GM12865 (cell line): ENCODE data around the gene POLE4.

Experiments used
- DNase-seq: peaks from one replicate; pipeline ENCODE4 v3.0.0; 2010; ENCODE audit warnings: low read depth
- H3K4me3 ChIP-seq: 2 replicates; pipeline ENCODE4 v1.5.1; 2011; ENCODE audit warnings: mild to moderate bottlenecking, low read depth, low read length, control low read depth
- TF ChIP-seq, protein P1 (sequence below): IDR thresholded peaks from 2 replicates; pipeline ENCODE4 v1.5.1; 2011; ENCODE audit warnings: low read length, control low read depth, low read depth, inconsistent platforms; ENCODE audit not compliant: insufficient read depth; ENCODE audit errors: missing control alignments

Gene POLE4, protein sequence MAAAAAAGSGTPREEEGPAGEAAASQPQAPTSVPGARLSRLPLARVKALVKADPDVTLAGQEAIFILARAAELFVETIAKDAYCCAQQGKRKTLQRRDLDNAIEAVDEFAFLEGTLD

DNA sequence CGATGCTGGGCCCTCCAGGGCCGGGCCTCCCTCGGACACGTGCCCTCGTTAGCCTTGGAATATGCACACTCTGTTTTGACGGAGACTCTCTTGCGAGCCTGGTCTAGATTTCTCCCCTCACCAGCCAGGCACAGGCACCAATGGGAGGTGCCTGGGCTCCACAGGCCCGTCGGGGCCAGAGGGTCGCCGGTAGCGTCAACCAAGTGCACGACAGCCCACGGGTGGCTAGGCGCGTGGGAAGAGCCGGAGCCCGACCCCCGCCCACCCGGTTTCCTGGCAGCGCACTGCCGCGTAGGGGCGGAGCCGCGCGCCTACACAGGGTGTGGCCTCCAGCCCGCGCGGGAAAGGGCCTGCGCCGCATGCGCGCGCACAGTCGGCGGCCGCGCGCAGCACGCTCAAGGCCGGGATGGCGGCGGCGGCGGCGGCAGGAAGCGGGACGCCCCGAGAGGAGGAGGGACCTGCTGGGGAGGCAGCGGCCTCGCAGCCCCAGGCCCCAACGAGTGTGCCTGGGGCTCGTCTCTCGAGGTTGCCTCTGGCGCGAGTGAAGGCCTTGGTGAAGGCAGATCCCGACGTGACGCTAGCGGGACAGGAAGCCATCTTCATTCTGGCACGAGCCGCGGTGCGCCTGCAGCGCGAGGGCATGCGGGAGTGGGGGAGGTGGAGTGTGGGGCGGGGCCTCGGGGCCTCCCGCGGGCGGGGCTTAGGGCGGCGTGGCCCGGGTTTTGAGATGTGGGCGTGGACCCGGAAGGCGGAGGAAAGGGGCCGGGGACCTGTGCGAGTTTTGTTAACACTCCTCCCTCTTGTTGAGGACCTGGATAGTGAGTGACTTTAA is at the start of gene POLE4:
Gene POLE4, plus strand, starts transcription at position 370 of the 832 bp plus-strand sequence. Its CDS starts 37 bp downstream, at position 407.
- TF ChIP-seq, protein P1, sequence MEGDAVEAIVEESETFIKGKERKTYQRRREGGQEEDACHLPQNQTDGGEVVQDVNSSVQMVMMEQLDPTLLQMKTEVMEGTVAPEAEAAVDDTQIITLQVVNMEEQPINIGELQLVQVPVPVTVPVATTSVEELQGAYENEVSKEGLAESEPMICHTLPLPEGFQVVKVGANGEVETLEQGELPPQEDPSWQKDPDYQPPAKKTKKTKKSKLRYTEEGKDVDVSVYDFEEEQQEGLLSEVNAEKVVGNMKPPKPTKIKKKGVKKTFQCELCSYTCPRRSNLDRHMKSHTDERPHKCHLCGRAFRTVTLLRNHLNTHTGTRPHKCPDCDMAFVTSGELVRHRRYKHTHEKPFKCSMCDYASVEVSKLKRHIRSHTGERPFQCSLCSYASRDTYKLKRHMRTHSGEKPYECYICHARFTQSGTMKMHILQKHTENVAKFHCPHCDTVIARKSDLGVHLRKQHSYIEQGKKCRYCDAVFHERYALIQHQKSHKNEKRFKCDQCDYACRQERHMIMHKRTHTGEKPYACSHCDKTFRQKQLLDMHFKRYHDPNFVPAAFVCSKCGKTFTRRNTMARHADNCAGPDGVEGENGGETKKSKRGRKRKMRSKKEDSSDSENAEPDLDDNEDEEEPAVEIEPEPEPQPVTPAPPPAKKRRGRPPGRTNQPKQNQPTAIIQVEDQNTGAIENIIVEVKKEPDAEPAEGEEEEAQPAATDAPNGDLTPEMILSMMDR = no peak
- DNase-seq = peak; percentile 96
- peak within 1 kb of the TSS; percentile 69 for H3K4me3 ChIP-seq

DNA sequence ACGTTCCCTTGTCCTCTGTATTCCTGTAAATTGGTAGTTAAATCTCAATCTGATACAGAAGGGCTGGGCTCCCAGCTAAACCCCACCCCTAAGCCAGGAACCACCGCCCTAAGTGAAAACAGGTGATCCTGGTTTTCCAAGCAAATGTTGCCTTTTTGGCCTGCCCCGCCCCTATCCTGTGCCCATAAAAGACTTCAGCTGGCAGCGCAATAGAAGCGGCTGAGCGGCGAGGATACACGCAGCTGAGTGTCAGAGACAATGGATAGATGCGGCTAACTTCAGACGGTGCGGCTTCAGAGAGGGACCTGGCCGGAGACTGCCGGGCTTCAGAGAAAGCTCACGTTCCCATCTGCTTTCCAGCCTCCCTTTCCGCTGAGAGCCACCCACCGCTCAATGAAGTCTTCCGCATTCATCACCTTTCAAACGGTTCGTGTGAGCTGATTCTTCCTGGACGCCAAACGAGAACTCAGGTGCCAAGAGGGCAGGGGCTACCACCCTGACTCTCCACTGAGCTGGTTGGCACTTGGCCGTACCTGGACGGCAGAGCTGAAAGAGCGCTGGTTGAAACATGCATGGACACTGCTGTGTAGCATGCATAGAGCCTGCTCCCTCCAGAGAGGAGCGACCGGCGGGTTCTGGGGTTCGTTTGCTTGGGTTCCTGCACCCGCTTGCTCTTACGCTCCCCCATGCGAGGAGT is 49.5 kb upstream of the POLE4 start:
- TF ChIP-seq, protein P1 = no peak
- no peak for DNase-seq
- H3K4me3 ChIP-seq = no peak overlapping the region

DNA sequence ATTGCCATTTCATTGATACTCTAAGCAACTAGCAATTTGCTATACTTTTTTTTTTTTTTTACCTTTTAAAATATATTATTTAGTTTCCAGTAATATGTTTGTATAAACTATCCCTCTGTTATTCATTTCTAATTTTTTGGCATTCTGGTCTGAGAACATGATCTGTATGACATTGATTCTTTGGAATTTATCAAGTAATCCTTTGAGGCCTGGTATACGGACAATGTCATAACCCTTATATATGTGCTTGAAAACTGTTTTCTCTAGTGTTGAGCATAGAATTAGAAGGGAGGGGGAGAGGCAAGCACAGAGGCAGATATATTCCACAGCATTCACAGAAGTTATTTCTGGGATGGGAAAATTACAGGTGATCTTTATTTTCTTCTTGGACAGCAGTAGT is 48.2 kb upstream of the POLE4 start:
- DNase-seq = no peak
- H3K4me3 ChIP-seq = no peak overlapping the region
- TF ChIP-seq, protein P1 = no peak

DNA sequence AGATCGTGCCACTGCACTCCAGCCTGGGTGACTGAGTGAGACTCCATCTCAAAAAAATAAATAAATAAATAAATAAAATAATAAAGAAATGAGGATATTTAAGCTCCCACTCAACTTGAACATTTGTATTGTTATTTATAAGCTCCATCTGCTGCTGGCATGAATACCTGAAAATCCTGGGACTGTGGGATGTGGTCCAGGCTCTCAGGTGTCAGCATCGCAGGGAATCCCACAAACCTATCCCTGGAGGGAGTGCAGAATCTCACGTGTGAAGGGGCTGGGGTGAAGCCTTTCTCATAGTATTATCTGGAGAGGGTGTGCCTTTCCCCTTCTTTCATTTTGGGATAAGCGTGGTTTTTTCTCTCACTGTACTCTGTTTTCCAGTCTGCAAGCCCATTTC is 47.4 kb upstream of the POLE4 start:
- no peak for DNase-seq

DNA sequence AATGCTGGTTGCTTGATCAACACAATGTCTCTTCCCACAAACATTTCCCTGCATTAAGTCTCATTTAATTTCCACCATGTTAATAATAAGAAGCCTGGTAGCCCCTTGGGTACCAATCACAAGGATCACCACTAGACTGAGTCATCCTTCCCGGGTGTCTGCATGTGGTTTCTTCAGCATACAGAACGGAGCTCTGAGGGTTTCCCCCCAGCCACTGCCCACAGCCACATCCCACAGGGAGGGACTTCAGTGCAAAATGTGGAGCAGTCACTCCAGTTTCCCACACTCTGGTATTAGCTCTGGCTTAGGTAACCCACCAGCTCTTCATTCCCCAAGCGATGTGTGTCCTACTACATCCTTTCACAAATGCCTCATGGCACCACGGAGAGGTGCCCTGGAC is 42.7 kb upstream of the POLE4 start:
- TF ChIP-seq, protein P1 = no peak
- DNase-seq = peak; percentile 34

More for the DNA sequence above, 47.4 kb upstream of the POLE4 start:
- TF ChIP-seq, protein P1 = no peak
- no peak overlapping the region for H3K4me3 ChIP-seq

DNA sequence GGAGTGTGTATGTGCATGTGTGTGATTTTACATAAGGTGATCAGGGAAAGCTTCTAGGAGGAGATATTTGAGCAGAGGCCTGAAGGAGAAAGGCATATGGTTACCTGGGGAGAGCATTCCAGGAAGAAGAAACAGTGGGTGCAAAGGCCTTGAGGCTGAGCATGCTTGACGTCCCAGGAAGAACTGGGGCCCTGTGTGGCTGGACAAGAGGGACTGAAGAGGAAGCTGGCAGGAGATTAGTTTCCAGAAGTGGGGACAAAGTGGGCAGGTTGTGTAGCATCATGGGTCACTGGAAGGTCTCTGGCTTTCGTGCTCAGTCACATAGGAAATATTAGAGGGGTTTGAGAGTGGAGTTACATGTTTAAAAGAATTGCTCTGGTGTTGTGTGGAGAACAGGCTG is 42.0 kb upstream of the POLE4 start:
- DNase-seq = no peak
- TF ChIP-seq, protein P1 = no peak
- H3K4me3 ChIP-seq = no peak overlapping the region

More for the DNA sequence above, 42.7 kb upstream of the POLE4 start:
- no peak overlapping the region for H3K4me3 ChIP-seq
